Measurements from ENCODE around the gene IL1F10.

- no peak for TF ChIP-seq CTCF (IDR thresholded peaks at IDR 0.05; ENCODE audit: control extremely low read depth in 1 of 3, insufficient read depth in 1 of 3, low read depth in 1 of 3, low read length in 3 of 3)
- TF ChIP-seq SP1 (IDR thresholded peaks at IDR 0.05; ENCODE audit: low read depth, low read length), result no peak
- TF ChIP-seq SIN3A (conservative IDR thresholded peaks at IDR 0.05 in 1 of 2, IDR thresholded peaks at IDR 0.05 in 1 of 2; ENCODE audit: low read depth in 1 of 2, low read length in 2 of 2), result no peak
- TF ChIP-seq ATF3 (IDR thresholded peaks at IDR 0.05; ENCODE audit: insufficient read depth, low read depth, low read length), result no peak
- no peak for TF ChIP-seq MAX (IDR thresholded peaks at IDR 0.05)
- no peak for TF ChIP-seq YY1 (IDR thresholded peaks at IDR 0.05; ENCODE audit: low read depth, low read length)
These were observed 45.1 kb downstream of the IL1F10 start for GRCh38 chr2:113112871-113113270.
